ENCODE data around the gene PRDM10. TPM values are rescaled to one million over a fixed set of nuclear protein-coding genes. Genes with fewer than 3 reads are reported as not detected.
"Not testable (repeated sequence)": the region's sequence is repeated elsewhere in the genome, so short reads cannot be mapped to it uniquely, and the experiment has no call there.

The PRDM10 gene
- total and polyA plus RNA-seq, 7 experiments from 2014 or later, result 2.5 to 16.3 (median 13.4) TPM

- no peak overlapping the region for H3K4me3 ChIP-seq (ENCODE audit: low read length)
- ChIA-PET POLR2A (interaction anchor here (1.4 kb wide), 1 partner anchor 29 kb away, joined by 3 read pairs; no protein-coding TSS in a partner anchor), CTCF (no interaction called here)
These were observed 28.4 kb downstream of the PRDM10 start for GRCh38 chr11:129974237-129974636.

GRCh38 chr11:129973809-129974208 lies 28.8 kb downstream of the PRDM10 start:
- intact Hi-C loops (cut with micrococcal nuclease), result no loop called here
- peaks cover 0 to 2% (median 0%) of the 10 kb centered on the region in 11 donors for H3K9me3 Mint-ChIP-seq

More at GRCh38 chr11:129974237-129974636, 28.4 kb downstream of the PRDM10 start:
- no peak overlapping the region for H3K27ac ChIP-seq (ENCODE audit: low read depth, low read length)
- Mint-ChIP-seq H3K27me3 (no peaks in the 10 kb centered on the region), H3K27ac (peak overlapping the region in 1 of 9 donors; percentile 9), H3K9me3 (peaks cover 0 to 2% (median 0%) of the 10 kb centered on the region in 11 donors), H3K4me3 (no peak overlapping the region), H3K36me3 (peaks cover 0 to 31% (median 10%) of the 10 kb centered on the region in 5 donors), H3K4me1 (peaks cover 0 to 16% (median 7%) of the 10 kb centered on the region in 7 donors)
- intact Hi-C loops (cut with micrococcal nuclease), result no loop called here
- H3K9me3 ChIP-seq (ENCODE audit: control insufficient read depth in 2 of 3, low read length in 3 of 3), result no peaks in the 10 kb centered on the region
- H3K27me3 ChIP-seq (ENCODE audit: control insufficient read depth in 2 of 2, insufficient read depth in 2 of 2, low read length in 2 of 2), result no peaks in the 10 kb centered on the region
- no peak for ATAC-seq
- H3K4me1 ChIP-seq (ENCODE audit: control insufficient read depth in 2 of 2, insufficient read depth in 2 of 2, low read length in 2 of 2), result no peaks in the 10 kb centered on the region
- no peaks in the 10 kb centered on the region for H3K36me3 ChIP-seq (ENCODE audit: control insufficient read depth in 2 of 3, insufficient read depth in 3 of 3, low read length in 3 of 3)
- DNase-seq, result no peak

GRCh38 chr11:129973068-129973467 lies 29.6 kb downstream of the PRDM10 start:
- peaks cover 0 to 2% (median 0%) of the 10 kb centered on the region in 11 donors for H3K9me3 Mint-ChIP-seq
- no peaks in the 10 kb centered on the region for H3K27me3 Mint-ChIP-seq
- ChIA-PET POLR2A (interaction anchor here (1.4 kb wide), 1 partner anchor 30 kb away, joined by 3 read pairs; no protein-coding TSS in a partner anchor), CTCF (no interaction called here)
- Histone ChIP-seq H3K27ac (ENCODE audit: low read depth, low read length) (no peak overlapping the region), H3K36me3 (ENCODE audit: control insufficient read depth in 2 of 3, insufficient read depth in 3 of 3, low read length in 3 of 3) (no peaks in the 10 kb centered on the region), H3K9me3 (ENCODE audit: control insufficient read depth in 2 of 3, low read length in 3 of 3) (no peaks in the 10 kb centered on the region), H3K4me3 (ENCODE audit: low read length) (no peak overlapping the region), H3K4me1 (ENCODE audit: control insufficient read depth in 2 of 2, insufficient read depth in 2 of 2, low read length in 2 of 2) (no peaks in the 10 kb centered on the region), H3K27me3 (ENCODE audit: control insufficient read depth in 2 of 2, insufficient read depth in 2 of 2, low read length in 2 of 2) (no peaks in the 10 kb centered on the region)
- no peak for ATAC-seq
- H3K27ac Mint-ChIP-seq, result peak overlapping the region in 1 of 9 donors; percentile 4
- peaks cover 0 to 22% (median 10%) of the 10 kb centered on the region in 5 donors for H3K36me3 Mint-ChIP-seq
- H3K4me3 Mint-ChIP-seq, result no peak overlapping the region
- intact Hi-C loops (cut with micrococcal nuclease), result no loop called here
- no peak for DNase-seq
- H3K4me1 Mint-ChIP-seq, result peaks cover 0 to 26% (median 9%) of the 10 kb centered on the region in 7 donors

More at GRCh38 chr11:129973809-129974208, 28.8 kb downstream of the PRDM10 start:
- DNase-seq (no peak), ATAC-seq (no peak)
- Histone ChIP-seq H3K9me3 (ENCODE audit: control insufficient read depth in 2 of 3, low read length in 3 of 3) (no peaks in the 10 kb centered on the region), H3K4me3 (ENCODE audit: low read length) (no peak overlapping the region), H3K4me1 (ENCODE audit: control insufficient read depth in 2 of 2, insufficient read depth in 2 of 2, low read length in 2 of 2) (no peaks in the 10 kb centered on the region), H3K36me3 (ENCODE audit: control insufficient read depth in 2 of 3, insufficient read depth in 3 of 3, low read length in 3 of 3) (no peaks in the 10 kb centered on the region), H3K27me3 (ENCODE audit: control insufficient read depth in 2 of 2, insufficient read depth in 2 of 2, low read length in 2 of 2) (no peaks in the 10 kb centered on the region), H3K27ac (ENCODE audit: low read depth, low read length) (no peak overlapping the region)
- ChIA-PET CTCF (no interaction called here), POLR2A (interaction anchor here (1.4 kb wide), 1 partner anchor 30 kb away, joined by 3 read pairs; no protein-coding TSS in a partner anchor)
- Mint-ChIP-seq H3K27me3 (no peaks in the 10 kb centered on the region), H3K27ac (no peak overlapping the region), H3K36me3 (peaks cover 0 to 30% (median 10%) of the 10 kb centered on the region in 5 donors), H3K4me3 (no peak overlapping the region), H3K4me1 (peaks cover 0 to 19% (median 7%) of the 10 kb centered on the region in 7 donors)

- Mint-ChIP-seq H3K27ac (no peak overlapping the region), H3K9me3 (peaks cover 0 to 2% (median 0%) of the 10 kb centered on the region in 11 donors), H3K36me3 (peaks cover 0 to 20% (median 10%) of the 10 kb centered on the region in 5 donors), H3K4me1 (peaks cover 0 to 26% (median 9%) of the 10 kb centered on the region in 7 donors), H3K4me3 (no peak overlapping the region), H3K27me3 (no peaks in the 10 kb centered on the region)
- Histone ChIP-seq H3K27me3 (ENCODE audit: control insufficient read depth in 2 of 2, insufficient read depth in 2 of 2, low read length in 2 of 2) (no peaks in the 10 kb centered on the region), H3K36me3 (ENCODE audit: control insufficient read depth in 2 of 3, insufficient read depth in 3 of 3, low read length in 3 of 3) (no peaks in the 10 kb centered on the region), H3K9me3 (ENCODE audit: control insufficient read depth in 2 of 3, low read length in 3 of 3) (no peaks in the 10 kb centered on the region), H3K4me3 (ENCODE audit: low read length) (no peak overlapping the region), H3K4me1 (ENCODE audit: control insufficient read depth in 2 of 2, insufficient read depth in 2 of 2, low read length in 2 of 2) (no peaks in the 10 kb centered on the region), H3K27ac (ENCODE audit: low read depth, low read length) (no peak overlapping the region)
- intact Hi-C loops (cut with micrococcal nuclease), result no loop called here
- ATAC-seq, result no peak
- no peak for DNase-seq
- CTCF ChIA-PET, result no interaction called here
- POLR2A ChIA-PET, result no interaction called here
These were observed 30.0 kb downstream of the PRDM10 start for GRCh38 chr11:129972611-129973010.

GRCh38 chr11:129971856-129972255 lies 30.8 kb downstream of the PRDM10 start:
- POLR2A ChIA-PET, result interaction anchor here (0.6 kb wide), 1 partner anchor 28 kb away, joined by 3 read pairs; no protein-coding TSS in a partner anchor
- CTCF ChIA-PET; H3K4me3 Mint-ChIP-seq; H3K27ac Mint-ChIP-seq; H3K4me3 ChIP-seq (ENCODE audit: low read length); ATAC-seq; DNase-seq; H3K27ac ChIP-seq (ENCODE audit: low read depth, low read length); H3K9me3 ChIP-seq (ENCODE audit: control insufficient read depth in 2 of 3, low read length in 3 of 3); H3K36me3 ChIP-seq (ENCODE audit: control insufficient read depth in 2 of 3, insufficient read depth in 3 of 3, low read length in 3 of 3); intact Hi-C loops (cut with micrococcal nuclease); H3K4me1 ChIP-seq (ENCODE audit: control insufficient read depth in 2 of 2, insufficient read depth in 2 of 2, low read length in 2 of 2); H3K27me3 Mint-ChIP-seq; H3K27me3 ChIP-seq (ENCODE audit: control insufficient read depth in 2 of 2, insufficient read depth in 2 of 2, low read length in 2 of 2); H3K9me3 Mint-ChIP-seq: not testable (repeated sequence)
- H3K36me3 Mint-ChIP-seq, result peaks cover 0 to 18% (median 10%) of the 10 kb centered on the region in 5 donors
- peaks cover 0 to 24% (median 9%) of the 10 kb centered on the region in 7 donors for H3K4me1 Mint-ChIP-seq

- Histone ChIP-seq H3K27me3 (ENCODE audit: control insufficient read depth in 2 of 2, insufficient read depth in 2 of 2, low read length in 2 of 2) (no peaks in the 10 kb centered on the region), H3K9me3 (ENCODE audit: control insufficient read depth in 2 of 3, low read length in 3 of 3) (no peaks in the 10 kb centered on the region), H3K36me3 (ENCODE audit: control insufficient read depth in 2 of 3, insufficient read depth in 3 of 3, low read length in 3 of 3) (no peaks in the 10 kb centered on the region), H3K27ac (ENCODE audit: low read depth, low read length) (no peak overlapping the region), H3K4me1 (ENCODE audit: control insufficient read depth in 2 of 2, insufficient read depth in 2 of 2, low read length in 2 of 2) (no peaks in the 10 kb centered on the region), H3K4me3 (ENCODE audit: low read length) (no peak overlapping the region)
- no peak overlapping the region for H3K27ac Mint-ChIP-seq
- H3K36me3 Mint-ChIP-seq, result peaks cover 0 to 15% (median 11%) of the 10 kb centered on the region in 5 donors
- no peak for ATAC-seq
- DNase-seq, result no peak
- no peak overlapping the region for H3K4me3 Mint-ChIP-seq
- CTCF ChIA-PET, result no interaction called here
- POLR2A ChIA-PET, result no interaction called here
- intact Hi-C loops (cut with micrococcal nuclease), result no loop called here
- no peaks in the 10 kb centered on the region for H3K27me3 Mint-ChIP-seq
- no peaks in the 10 kb centered on the region for H3K9me3 Mint-ChIP-seq
- peaks cover 0 to 25% (median 9%) of the 10 kb centered on the region in 7 donors for H3K4me1 Mint-ChIP-seq
These were observed 32.7 kb downstream of the PRDM10 start for GRCh38 chr11:129969920-129970319.

All from naive thymus-derived CD4-positive, alpha-beta T cell (primary cell).